ENCODE results near the gene E4F1.

DNA sequence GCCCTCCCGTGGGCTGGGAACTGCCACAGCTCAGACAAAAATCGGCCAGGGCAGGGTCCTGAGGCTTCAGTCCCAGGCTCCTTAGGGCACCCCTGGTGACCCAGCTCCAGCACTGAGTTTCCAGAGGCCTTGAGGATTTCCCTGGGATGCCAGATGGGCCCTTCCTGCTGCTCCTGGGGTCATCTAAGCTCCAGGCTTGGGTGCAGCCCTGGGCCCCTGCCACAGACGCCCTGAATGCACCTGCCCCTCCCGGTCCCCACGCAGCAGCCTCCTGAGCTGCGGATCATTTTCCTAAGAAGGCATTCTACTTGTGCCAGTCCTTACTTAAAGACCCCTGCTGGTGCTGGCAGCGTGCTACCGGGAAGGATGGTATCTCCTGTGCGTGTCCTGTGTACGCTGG lies 50.5 kb downstream of the E4F1 start:
- TF ChIP-seq SUZ12 (IDR thresholded peaks at IDR 0.05; ENCODE audit: extremely low read depth, insufficient read depth, insufficient read length): no peak
- no peak for TF ChIP-seq YY1 (IDR thresholded peaks at IDR 0.05; ENCODE audit: insufficient read depth, insufficient read length)
- no peak for TF ChIP-seq ZNF274 (IDR thresholded peaks at IDR 0.05; ENCODE audit: low read depth, low read length)
